GM11168 (cell line): Measurements from ENCODE around the gene DLGAP3.

Source experiments
- in situ Hi-C: fragments of 300-500 bp; cut with MboI; formaldehyde crosslinking; loops from one replicate; pipeline ENCODE4 v1.12.0; 2022; ENCODE audit warnings: low sequenced_read_pairs; ENCODE audit not compliant: unreplicated experiment

The DLGAP3 gene

GRCh38 chr1:34870395-34870794 is 59.1 kb downstream of the DLGAP3 start:
- in situ Hi-C loops: no loop called here

GRCh38 chr1:34869760-34870159 is 59.7 kb downstream of the DLGAP3 start:
- in situ Hi-C loops: no loop called here

- in situ Hi-C loops: no loop called here
Measured at GRCh38 chr1:34868230-34869049, 61.0 kb downstream of the DLGAP3 start.

- in situ Hi-C loops: no loop called here
Measured at GRCh38 chr1:34867415-34867814, 62.0 kb downstream of the DLGAP3 start.

GRCh38 chr1:34866762-34867109 is 62.7 kb downstream of the DLGAP3 start:
- in situ Hi-C loops: no loop called here

- in situ Hi-C loops: no loop called here
Measured at GRCh38 chr1:34865981-34866761, 63.3 kb downstream of the DLGAP3 start.

- in situ Hi-C loops: no loop called here
Measured at GRCh38 chr1:34865573-34865972, 63.9 kb downstream of the DLGAP3 start.

GRCh38 chr1:34864759-34865158 is 64.7 kb downstream of the DLGAP3 start:
- in situ Hi-C loops: no loop called here

- in situ Hi-C loops: no loop called here
Measured at GRCh38 chr1:34863501-34863900, 65.9 kb downstream of the DLGAP3 start.

- in situ Hi-C loops: no loop called here
Measured at GRCh38 chr1:34859446-34860200, 69.8 kb downstream of the DLGAP3 start, which contains the start of gene SMIM12. Gene SMIM12 (minus strand): TSS chr1:34859749. CDS start chr1:34855977, 3,772 bp downstream.

- in situ Hi-C loops: no loop called here
Measured at GRCh38 chr1:34858901-34859445, 70.5 kb downstream of the DLGAP3 start.

- in situ Hi-C loops: no loop called here
Measured at GRCh38 chr1:34856697-34857096, 72.8 kb downstream of the DLGAP3 start.

GRCh38 chr1:34852677-34853217 is 76.7 kb downstream of the DLGAP3 start:
- in situ Hi-C loops: no loop called here

- in situ Hi-C loops: no loop called here
Measured at GRCh38 chr1:34851431-34852105, 77.9 kb downstream of the DLGAP3 start.

- in situ Hi-C loops: no loop called here
Measured at GRCh38 chr1:34850382-34850781, 79.1 kb downstream of the DLGAP3 start.

- in situ Hi-C loops: loop anchor here (5.0 kb wide), 1 partner anchor 55 kb away; the partner anchor contains the start of gene GJA4
Measured at GRCh38 chr1:34847094-34847493, 82.4 kb downstream of the DLGAP3 start.

- in situ Hi-C loops: loop anchor here (5.0 kb wide), 1 partner anchor 54 kb away; the partner anchor contains the start of gene GJA4
Measured at GRCh38 chr1:34846265-34846664, 83.2 kb downstream of the DLGAP3 start.

GRCh38 chr1:34845131-34845901 is 84.1 kb downstream of the DLGAP3 start:
- in situ Hi-C loops: loop anchor here (5.0 kb wide), 1 partner anchor 53 kb away; the partner anchor contains the start of gene GJA4

- in situ Hi-C loops: no loop called here
Measured at GRCh38 chr1:34844252-34844634, 85.2 kb downstream of the DLGAP3 start.
